GM23338 (cell line): Measurements from ENCODE around the gene CCDC6. TPM values are rescaled to one million over a fixed set of nuclear protein-coding genes. Genes with fewer than 3 reads are reported as not detected.
"Not testable (repeated sequence)": the region's sequence is repeated elsewhere in the genome, so short reads cannot be mapped to it uniquely, and the experiment has no call there.

Experiments used
- ATAC-seq: fragments of 200-7000 bp; cut with Tn5 transposase; 3 replicates; pipeline ENCODE4 v1.9.1; 2020
- DNase-seq: peaks from one replicate; pipeline ENCODE4 v3.0.0-alpha.2; 2015; ENCODE audit warnings: low spot score
- H2AFZ ChIP-seq: fragments of 200-600 bp; sonication (generic); 2 replicates; pipeline ENCODE4 v1.8.0; 2016; ENCODE audit warnings: antibody characterized with exemption, mild to moderate bottlenecking, moderate library complexity
- H3F3A ChIP-seq: fragments of 200-600 bp; sonication (generic); replicated peaks from 2 replicates; pipeline ENCODE4 v1.8.0; 2017; ENCODE audit warnings: antibody characterized with exemption, mixed run types, low read depth
- H3K27ac ChIP-seq: fragments of 200-600 bp; sonication (generic); 2 replicates; pipeline ENCODE4 v1.6.1; 2016; ENCODE audit warnings: low read depth
- H3K27me3 ChIP-seq: fragments of 200-600 bp; sonication (generic); 2 replicates; pipeline ENCODE4 v1.8.0; 2016; ENCODE audit warnings: mild to moderate bottlenecking, mixed run types, moderate library complexity; ENCODE audit not compliant: insufficient read depth
- H3K36me3 ChIP-seq: fragments of 200-600 bp; sonication (generic); 2 replicates; pipeline ENCODE4 v1.8.0; 2016; ENCODE audit warnings: mild to moderate bottlenecking; ENCODE audit not compliant: insufficient read depth
- H3K4me1 ChIP-seq: fragments of 200-600 bp; sonication (generic); 2 replicates; pipeline ENCODE4 v1.8.0; 2016; ENCODE audit warnings: mild to moderate bottlenecking, moderate library complexity; ENCODE audit not compliant: insufficient read depth
- H3K4me2 ChIP-seq: fragments of 200-600 bp; sonication (generic); 2 replicates; pipeline ENCODE4 v1.7.1; 2017; ENCODE audit warnings: mixed run types
- H3K4me3 ChIP-seq: fragments of 200-600 bp; sonication (generic); 2 replicates; pipeline ENCODE4 v1.6.1; 2016; ENCODE audit warnings: mixed run types
- H3K79me2 ChIP-seq: fragments of 200-600 bp; sonication (generic); replicated peaks from 2 replicates; pipeline ENCODE4 v1.8.0; 2017; ENCODE audit warnings: mild to moderate bottlenecking; ENCODE audit not compliant: insufficient read depth
- H3K9me2 ChIP-seq: fragments of 200-600 bp; sonication (generic); 2 replicates; pipeline ENCODE4 v1.8.0; 2017; ENCODE audit not compliant: insufficient read depth
- H4K20me1 ChIP-seq: fragments of 200-600 bp; sonication (generic); replicated peaks from 2 replicates; pipeline ENCODE4 v1.8.0; 2017; ENCODE audit warnings: mild to moderate bottlenecking; ENCODE audit not compliant: insufficient read depth
- H3K27ac Mint-ChIP-seq: 2 replicates; pipeline ENCODE4 v1.8.0; 2020; ENCODE audit warnings: inconsistent platforms, mild to moderate bottlenecking, moderate library complexity, mixed read lengths
- H3K27me3 Mint-ChIP-seq: 3 replicates; pipeline ENCODE4 v1.8.0; 2022; ENCODE audit warnings: low read depth, mild to moderate bottlenecking, moderate library complexity, mixed read lengths, inconsistent platforms; ENCODE audit not compliant: insufficient read depth, poor library complexity
- H3K36me3 Mint-ChIP-seq: 3 replicates; pipeline ENCODE4 v1.8.0; 2021; ENCODE audit warnings: low read depth, mild to moderate bottlenecking, inconsistent platforms, moderate library complexity, mixed read lengths
- H3K4me1 Mint-ChIP-seq: 3 replicates; pipeline ENCODE4 v1.8.0; 2020; ENCODE audit warnings: mild to moderate bottlenecking, inconsistent platforms, mixed read lengths
- H3K4me3 Mint-ChIP-seq: 3 replicates; pipeline ENCODE4 v1.8.0; 2021; ENCODE audit warnings: moderate library complexity, mild to moderate bottlenecking, inconsistent platforms, mixed read lengths
- H3K9me3 Mint-ChIP-seq: 3 replicates; pipeline ENCODE4 v1.8.0; 2020; ENCODE audit warnings: moderate library complexity, mild to moderate bottlenecking, inconsistent platforms, mixed read lengths
- CREB1 ChIP-seq: fragments of 250-450 bp; sonication (Bioruptor Pico); IDR thresholded peaks from 2 replicates; pipeline ENCODE4 v1.5.0; 2020; ENCODE audit warnings: low read depth, mild to moderate bottlenecking, moderate library complexity
- CTCF ChIP-seq, 2 experiments: fragments of 200-600 bp in 1 of 2; sonication (generic) in 1 of 2; conservative IDR thresholded peaks; 2 replicates each; pipeline versions ENCODE4 v1.5.1 to v1.6.1; 2016 to 2017; ENCODE audit warnings: antibody characterized with exemption in 2 of 2, low read depth in 2 of 2, mild to moderate bottlenecking in 2 of 2, moderate library complexity in 1 of 2
- ETS1 ChIP-seq: IDR thresholded peaks from 2 replicates; pipeline ENCODE4 v1.6.1; 2016; ENCODE audit warnings: antibody characterized with exemption
- EZH2 ChIP-seq: fragments of 200-600 bp; sonication (generic); IDR thresholded peaks from one replicate; pipeline ENCODE4 v1.8.0; 2017; ENCODE audit warnings: antibody characterized with exemption, mild to moderate bottlenecking, low read depth; ENCODE audit not compliant: unreplicated experiment
- EZH2phosphoT487 ChIP-seq: fragments of 200-600 bp; sonication (generic); IDR thresholded peaks from one replicate; pipeline ENCODE4 v1.8.1; 2018; ENCODE audit warnings: antibody characterized with exemption; ENCODE audit not compliant: unreplicated experiment
- JUNB ChIP-seq: IDR thresholded peaks from one replicate; pipeline ENCODE4 v1.6.1; 2016; ENCODE audit warnings: antibody characterized with exemption; ENCODE audit not compliant: unreplicated experiment
- NANOG ChIP-seq: IDR thresholded peaks from 2 replicates; pipeline ENCODE4 v1.6.1; 2016; ENCODE audit warnings: antibody characterized with exemption, borderline replicate concordance
- POLR2AphosphoS5 ChIP-seq: IDR thresholded peaks from 2 replicates; pipeline ENCODE4 v1.6.1; 2016; ENCODE audit warnings: antibody characterized with exemption, low read depth
- STAT1 ChIP-seq: IDR thresholded peaks from one replicate; pipeline ENCODE4 v1.6.1; 2016; ENCODE audit warnings: antibody characterized with exemption; ENCODE audit not compliant: unreplicated experiment
- ZNF114 ChIP-seq: fragments of 250-450 bp; sonication (Bioruptor Pico); IDR thresholded peaks from 2 replicates; pipeline ENCODE4 v1.5.0; 2020; ENCODE audit warnings: mild to moderate bottlenecking, moderate library complexity
- polyA plus RNA-seq: library from polyadenylated mRNA; unstranded; fragments of >200 nt; fragmentation: Nextera tagmentation; extraction: Ambion mirVana; gene quantifications from 2 replicates; pipeline ENCODE4 v1.2.1, GENCODE V29; 2016
- total RNA-seq: library from RNA; depleted of rRNA; stranded (reverse); fragments of >200 nt; shearing (Covaris generic); gene quantifications from 2 replicates; pipeline ENCODE4 v1.2.3, GENCODE V29; 2014

Gene CCDC6
- total and polyA plus RNA-seq, 2 experiments from 2014 or later: 32.5 to 66.9 TPM

DNA sequence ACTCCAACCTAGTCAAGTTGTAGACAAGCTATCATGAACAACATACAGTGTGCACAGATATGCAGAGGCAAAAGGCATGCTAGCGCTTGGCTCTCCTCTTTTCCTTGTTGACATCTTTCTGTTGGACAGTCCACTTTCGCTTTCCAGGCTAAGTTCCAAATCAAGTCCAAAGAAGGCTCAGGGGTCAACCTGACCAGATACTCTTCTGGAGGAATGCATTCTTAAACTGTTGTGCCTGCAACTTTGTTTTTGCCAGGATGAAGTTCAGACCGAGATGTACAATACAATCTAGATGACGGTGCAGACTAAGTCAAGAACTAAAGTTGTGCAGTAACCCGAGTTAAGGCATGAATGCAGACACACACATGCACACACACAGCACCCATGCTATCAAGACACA is 117.4 kb downstream of the CCDC6 start:
- H3K4me3 Mint-ChIP-seq, H3K4me1 ChIP-seq, H3K4me2 ChIP-seq, H3K9me3 Mint-ChIP-seq, H3K27me3 ChIP-seq, H3K27me3 Mint-ChIP-seq, H3K4me3 ChIP-seq, H3K4me1 Mint-ChIP-seq, H3F3A ChIP-seq, H3K79me2 ChIP-seq, DNase-seq, H3K27ac ChIP-seq, H2AFZ ChIP-seq, H3K36me3 ChIP-seq, H3K9me2 ChIP-seq, ATAC-seq, H3K27ac Mint-ChIP-seq, H4K20me1 ChIP-seq: not testable (repeated sequence)
- peaks cover 21% of the 10 kb centered on the region for H3K36me3 Mint-ChIP-seq

DNA sequence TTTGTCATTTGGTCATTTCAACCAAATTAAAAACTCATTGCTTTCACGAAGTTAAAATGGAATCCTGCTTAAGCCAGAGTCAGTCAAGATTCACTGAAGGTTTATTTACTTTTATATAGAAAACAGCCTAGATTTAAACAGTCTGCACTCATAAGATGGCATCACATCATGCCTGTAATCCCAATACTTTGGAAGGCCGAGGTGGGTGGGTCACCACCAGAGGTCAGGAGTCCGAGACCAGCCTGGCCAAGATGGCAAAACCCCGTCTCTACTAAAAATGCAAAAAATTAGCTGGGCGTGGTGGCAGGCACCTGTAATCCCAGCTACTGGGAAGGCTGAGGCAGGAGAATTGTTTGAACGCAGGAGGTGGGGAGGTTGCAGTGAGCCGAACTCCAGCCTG is 119.3 kb downstream of the CCDC6 start:
- not testable (repeated sequence) for H3K4me1 Mint-ChIP-seq, H3K9me3 Mint-ChIP-seq, H3F3A ChIP-seq, H3K36me3 Mint-ChIP-seq, H3K4me2 ChIP-seq, H3K27ac Mint-ChIP-seq, H4K20me1 ChIP-seq, H3K4me1 ChIP-seq, H3K27me3 Mint-ChIP-seq, H3K36me3 ChIP-seq, H3K4me3 Mint-ChIP-seq, H2AFZ ChIP-seq, H3K9me2 ChIP-seq, H3K27ac ChIP-seq, H3K79me2 ChIP-seq, H3K27me3 ChIP-seq, H3K4me3 ChIP-seq
- DNase-seq (peak; percentile 19), ATAC-seq (peak; percentile 53; the same call in 2 of the 3 replicates)
- TF ChIP-seq CTCF (conservative IDR thresholded peaks at IDR 0.05; ENCODE audit: low read depth in 2 of 2): peak; percentile 38 to 40

GRCh38 chr10:59785476-59785875 is 120.9 kb downstream of the CCDC6 start:
- not testable (repeated sequence) for H3K4me2 ChIP-seq, H3K27ac ChIP-seq, H3K9me3 Mint-ChIP-seq, H3K27me3 Mint-ChIP-seq, H3K4me3 ChIP-seq, H4K20me1 ChIP-seq, H3K27me3 ChIP-seq, H3F3A ChIP-seq, H3K4me1 Mint-ChIP-seq, ATAC-seq, H2AFZ ChIP-seq, H3K79me2 ChIP-seq, DNase-seq, H3K36me3 ChIP-seq, H3K4me3 Mint-ChIP-seq, H3K36me3 Mint-ChIP-seq, H3K9me2 ChIP-seq, H3K4me1 ChIP-seq, H3K27ac Mint-ChIP-seq

DNA sequence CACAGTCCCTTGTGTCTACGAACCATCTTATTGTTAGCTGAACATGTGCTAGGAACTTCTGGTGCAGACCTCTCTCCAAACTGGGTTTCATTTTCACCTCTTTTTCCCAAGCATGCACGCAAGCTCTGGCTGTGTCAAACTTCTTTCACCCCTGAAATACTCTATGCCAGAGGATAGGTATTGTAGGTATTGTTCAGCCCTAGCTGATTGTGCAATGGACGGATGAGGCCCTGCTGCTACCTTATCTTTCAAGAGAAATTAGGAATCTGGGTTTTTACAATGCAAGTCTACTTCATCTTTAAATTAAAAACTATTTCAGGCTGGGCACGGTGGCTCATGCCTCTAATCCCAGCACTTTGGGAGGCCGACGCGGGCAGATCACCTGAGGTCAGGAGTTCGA is 124.8 kb downstream of the CCDC6 start:
- H4K20me1 ChIP-seq: no peaks in the 10 kb centered on the region
- Mint-ChIP-seq H3K27me3 (peaks cover 2% of the 10 kb centered on the region), H3K4me1 (no peaks in the 10 kb centered on the region), H3K36me3 (peaks cover 15% of the 10 kb centered on the region), H3K4me3 (no peak overlapping the region), H3K27ac (no peak overlapping the region), H3K9me3 (peaks cover 18% of the 10 kb centered on the region)
- no peaks in the 10 kb centered on the region for H3K27me3 ChIP-seq
- DNase-seq (no peak), ATAC-seq (no peak)
- no peak overlapping the region for H3K4me3 ChIP-seq
- H3K79me2 ChIP-seq: no peaks in the 10 kb centered on the region
- H3F3A ChIP-seq: no peaks in the 10 kb centered on the region
- no peaks in the 10 kb centered on the region for H3K36me3 ChIP-seq
- H3K4me2 ChIP-seq: no peak overlapping the region
- no peak overlapping the region for H2AFZ ChIP-seq
- H3K27ac ChIP-seq: no peak overlapping the region
- H3K9me2 ChIP-seq: no peaks in the 10 kb centered on the region
- no peaks in the 10 kb centered on the region for H3K4me1 ChIP-seq
- TF ChIP-seq EZH2 (no peak), ZNF114 (CRISPR knock-in tag) (no peak), JUNB (no peak), STAT1 (no peak), EZH2phosphoT487 (no peak), CREB1 (CRISPR knock-in tag) (no peak), ETS1 (no peak), POLR2AphosphoS5 (no peak), CTCF (conservative IDR thresholded peaks at IDR 0.05; ENCODE audit: low read depth in 2 of 2) (no peak), NANOG (no peak)
